ENCODE measurements around the gene TBPL2.
"Not testable (repeated sequence)": the region's sequence is repeated elsewhere in the genome, so short reads cannot be mapped to it uniquely, and the experiment has no call there.

Gene TBPL2

DNA sequence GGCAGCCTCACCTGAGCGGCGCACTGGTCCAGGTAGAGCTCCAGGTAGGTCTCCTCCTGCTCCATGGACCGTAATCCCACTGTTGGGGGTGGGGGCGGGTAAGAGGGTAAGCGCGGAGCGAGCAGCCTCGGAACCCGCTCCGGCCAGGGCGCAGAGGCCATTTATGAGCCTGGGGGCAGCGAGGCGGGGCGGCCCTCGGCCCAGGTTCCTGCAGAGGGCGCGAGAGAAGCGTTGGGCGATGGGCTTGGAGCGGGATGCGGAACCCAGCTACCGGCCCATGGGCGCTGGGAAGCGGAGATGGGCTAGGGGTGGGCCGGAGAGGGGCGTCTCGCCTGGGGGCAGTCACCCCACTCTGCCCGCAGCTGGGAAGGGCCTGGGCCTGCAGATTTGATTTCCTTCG lies at the start of gene TBPL2:
Gene TBPL2, minus strand, starts transcription at position 232 of the 400 bp plus-strand sequence. Its CDS starts 167 bp downstream, at position 65.
- DNase-seq = no peak

DNA sequence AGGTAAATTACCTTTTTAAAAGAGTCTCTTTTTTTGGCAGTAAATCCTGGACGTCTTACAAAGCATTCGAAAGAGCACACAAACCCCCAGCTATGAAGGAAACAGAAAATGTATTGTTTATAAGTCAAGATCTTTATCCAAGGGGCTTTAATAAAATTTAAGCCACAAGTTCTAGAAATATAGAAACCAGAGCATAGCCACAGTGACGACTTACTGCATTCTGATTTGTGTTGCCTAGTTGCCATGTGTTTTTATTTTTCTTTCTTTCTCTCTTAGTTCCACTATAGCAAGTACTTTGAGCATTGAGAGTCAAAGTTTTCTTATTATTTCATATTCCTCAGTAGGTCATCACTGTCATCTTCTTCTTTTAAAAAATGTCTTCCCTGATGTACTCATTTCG lies 47.8 kb upstream of the TBPL2 start:
- no peak for DNase-seq

DNA sequence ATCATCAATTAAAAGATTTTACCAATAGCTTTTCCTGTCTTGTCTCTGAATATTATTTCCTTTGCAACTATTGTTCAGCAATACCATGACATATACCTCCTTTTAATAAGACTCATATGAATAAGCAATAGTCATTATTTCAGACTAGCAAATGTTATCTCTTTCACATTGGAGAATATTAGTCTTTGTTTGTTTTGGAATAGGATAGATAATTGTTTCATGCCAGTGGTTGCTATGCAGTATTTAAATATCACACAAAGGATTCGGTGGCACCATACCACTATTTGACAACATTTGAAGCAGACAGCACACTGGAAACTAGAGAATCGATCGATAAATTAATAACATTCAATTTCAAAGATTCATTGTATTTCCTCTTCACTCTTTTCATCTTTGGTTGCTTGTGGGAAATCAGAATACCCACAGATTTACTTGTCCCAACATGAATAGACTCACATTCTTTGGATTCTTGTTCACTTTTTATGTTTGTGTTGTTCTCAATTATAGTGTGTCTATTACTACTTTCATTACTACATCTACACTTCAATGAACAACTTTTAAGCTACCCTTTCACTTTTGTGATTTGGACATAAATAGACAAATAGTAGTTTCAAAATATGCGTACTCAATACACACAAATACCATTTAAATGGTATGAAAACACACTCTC lies 42.7 kb upstream of the TBPL2 start:
- no peak for DNase-seq

DNA sequence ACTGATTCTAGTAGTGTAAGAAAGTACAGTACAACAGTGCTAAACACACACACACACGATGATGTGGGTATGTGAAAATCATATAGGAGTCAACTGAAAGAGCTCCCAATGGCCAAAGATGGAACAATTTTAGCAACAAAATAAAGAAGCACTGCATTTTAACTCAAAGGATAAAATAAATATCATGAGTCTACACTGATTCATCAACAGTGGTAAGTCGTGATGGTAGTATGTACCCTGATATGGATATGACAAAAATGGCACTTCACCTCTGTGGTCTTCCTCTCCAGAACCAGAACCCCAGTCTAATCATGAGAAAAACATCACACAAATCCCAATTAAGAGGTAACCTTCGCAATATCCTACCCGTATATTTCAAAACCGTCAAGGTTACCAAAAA lies 41.4 kb upstream of the TBPL2 start:
- DNase-seq = no peak

DNA sequence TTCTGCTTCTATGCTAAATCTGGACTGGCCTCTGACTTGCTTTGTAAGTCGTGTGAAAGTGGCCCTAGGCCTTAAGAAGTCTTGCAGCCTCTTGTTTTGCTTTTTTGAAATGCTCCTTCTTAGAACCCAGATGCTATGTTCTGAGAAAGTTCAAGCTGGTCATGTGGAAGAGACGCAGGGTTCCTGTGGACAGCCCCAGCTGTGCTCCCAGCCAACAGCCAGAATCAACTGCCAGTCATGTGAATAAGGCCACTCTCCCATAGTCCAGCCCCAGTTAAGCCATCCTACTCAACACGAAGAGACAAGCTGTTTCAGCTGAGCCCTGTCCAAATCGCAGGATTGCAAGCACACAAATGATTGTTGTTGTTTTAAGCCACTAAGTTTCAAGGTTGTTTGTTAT lies 37.3 kb upstream of the TBPL2 start:
- peak; percentile 5 for DNase-seq

DNA sequence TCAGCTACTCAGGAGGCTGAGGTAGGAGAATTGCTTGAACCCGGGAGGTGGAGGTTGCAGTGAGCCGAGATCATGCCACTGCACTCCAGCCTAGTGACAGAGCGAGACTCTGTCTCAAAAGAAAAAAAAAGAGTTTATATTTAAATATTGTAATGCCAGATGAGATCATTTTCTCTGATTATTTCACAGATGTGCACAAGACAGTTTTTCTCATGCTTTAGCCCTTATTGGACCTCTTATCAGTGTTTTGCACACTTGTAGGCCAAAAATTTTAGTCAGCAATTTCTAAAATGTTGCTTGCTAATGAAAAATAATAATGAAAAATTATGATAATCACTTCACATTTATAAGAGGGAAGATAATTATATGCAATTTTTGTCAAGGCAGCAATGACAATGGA lies 36.0 kb upstream of the TBPL2 start:
- not testable (repeated sequence) for DNase-seq

DNA sequence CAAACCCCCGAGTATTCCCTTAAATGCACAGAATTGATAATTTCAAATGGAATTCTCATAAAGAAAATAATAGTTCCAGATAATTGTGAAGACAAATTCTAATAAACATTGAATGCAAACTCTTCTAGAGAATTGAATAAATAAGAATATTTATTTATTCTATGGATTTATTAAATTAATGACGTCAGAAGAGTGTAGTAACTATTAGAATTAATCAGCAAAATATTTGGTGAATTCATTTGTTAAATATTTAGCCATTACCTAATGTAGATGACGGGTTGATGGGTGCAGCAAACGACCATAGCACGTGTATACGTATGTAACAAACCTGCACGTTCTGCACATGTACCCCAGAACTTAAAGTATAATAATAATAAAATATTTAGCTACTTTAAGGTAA lies 33.4 kb upstream of the TBPL2 start:
- DNase-seq = no peak

DNA sequence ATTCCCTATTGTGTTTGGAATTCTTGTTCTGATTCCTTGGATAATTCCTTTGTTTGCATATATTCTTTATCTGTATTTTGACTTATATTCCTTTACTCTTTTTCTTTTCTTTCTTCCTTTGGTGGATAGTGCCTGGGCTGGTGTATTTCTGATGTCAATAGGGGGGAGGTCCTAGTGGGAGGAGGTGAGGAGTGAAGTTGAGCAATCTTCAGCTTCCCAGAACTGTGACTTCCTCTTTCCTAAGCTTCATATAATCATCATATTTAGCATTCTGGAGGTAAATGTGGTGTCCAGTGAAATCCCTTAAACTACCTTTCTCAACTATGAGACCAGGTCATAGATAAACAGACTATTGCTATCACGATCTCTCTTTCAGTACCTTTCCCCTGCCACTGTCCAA lies 29.6 kb upstream of the TBPL2 start:
- DNase-seq = peak; percentile 80

DNA sequence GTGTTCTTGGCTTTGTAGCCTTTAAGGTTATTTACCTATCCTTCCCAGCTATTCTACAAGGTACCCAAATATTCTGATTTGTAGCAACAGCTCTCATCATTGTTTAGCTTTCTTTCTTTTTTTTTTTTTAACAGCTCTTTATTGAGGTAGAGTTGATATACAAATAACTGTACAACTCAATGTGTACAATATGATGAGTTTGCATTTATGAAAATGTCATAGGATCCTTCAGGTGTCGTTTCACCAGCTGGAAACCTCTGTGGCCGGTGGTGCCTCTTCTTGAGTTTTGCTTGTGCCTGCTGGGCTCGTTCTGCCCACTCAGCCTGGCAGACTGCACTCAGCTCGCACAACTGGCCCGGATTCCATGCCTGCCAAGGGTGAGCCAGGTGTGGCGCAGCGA lies 26.9 kb upstream of the TBPL2 start:
- no peak for DNase-seq

DNA sequence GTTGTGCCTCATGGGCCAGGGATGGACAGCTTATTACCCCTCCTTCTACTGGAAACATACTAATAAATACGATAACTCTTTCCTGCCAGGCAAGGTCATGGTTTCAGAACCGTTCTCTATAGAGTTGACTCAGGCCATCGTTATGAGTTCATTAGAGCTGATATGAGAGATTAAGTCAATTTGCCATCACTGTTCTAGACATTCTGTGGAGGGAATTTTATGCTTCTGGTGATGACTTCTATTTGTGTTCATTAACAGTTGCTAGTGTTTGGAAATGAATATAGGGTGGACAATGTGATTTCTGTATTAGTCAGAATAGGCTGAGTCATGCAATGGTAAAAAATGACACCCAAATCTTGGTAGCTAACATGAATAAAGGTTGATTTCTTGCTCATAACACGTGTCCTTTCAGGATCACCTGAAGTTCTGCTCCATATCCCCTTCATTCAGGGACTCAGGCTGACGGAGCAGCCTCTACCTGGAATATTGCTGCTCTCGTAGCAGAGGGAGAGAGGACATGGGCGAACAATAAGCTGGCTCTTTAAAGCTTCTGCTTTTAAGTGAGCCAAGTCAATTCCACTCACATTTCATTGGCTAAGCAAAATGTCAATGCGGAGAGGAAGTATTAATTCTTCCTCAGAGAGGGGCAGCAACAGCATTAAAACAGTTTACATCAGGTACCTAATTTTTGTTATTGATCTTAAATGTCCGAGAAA lies 18.5 kb upstream of the TBPL2 start:
- no peak for DNase-seq

DNA sequence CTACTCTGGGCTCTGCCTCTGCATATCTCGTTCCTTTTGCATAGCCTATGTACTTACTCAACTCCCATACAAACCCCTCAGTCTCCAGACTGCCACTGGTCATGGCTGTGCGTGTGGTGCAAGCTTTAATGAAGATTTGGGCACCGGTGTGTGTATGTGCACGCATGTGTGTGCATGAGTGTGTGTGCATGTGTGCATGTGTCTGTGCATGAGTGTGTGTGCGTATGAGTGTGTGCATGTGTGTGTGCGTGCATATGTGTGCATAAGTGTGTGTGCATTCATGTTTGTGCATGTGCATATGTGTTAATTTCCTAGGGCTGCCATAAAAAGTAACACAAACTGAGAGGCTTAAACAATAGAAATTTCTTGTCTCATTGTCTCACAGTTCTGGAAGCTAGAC lies 17.1 kb upstream of the TBPL2 start:
- DNase-seq = no peak

DNA sequence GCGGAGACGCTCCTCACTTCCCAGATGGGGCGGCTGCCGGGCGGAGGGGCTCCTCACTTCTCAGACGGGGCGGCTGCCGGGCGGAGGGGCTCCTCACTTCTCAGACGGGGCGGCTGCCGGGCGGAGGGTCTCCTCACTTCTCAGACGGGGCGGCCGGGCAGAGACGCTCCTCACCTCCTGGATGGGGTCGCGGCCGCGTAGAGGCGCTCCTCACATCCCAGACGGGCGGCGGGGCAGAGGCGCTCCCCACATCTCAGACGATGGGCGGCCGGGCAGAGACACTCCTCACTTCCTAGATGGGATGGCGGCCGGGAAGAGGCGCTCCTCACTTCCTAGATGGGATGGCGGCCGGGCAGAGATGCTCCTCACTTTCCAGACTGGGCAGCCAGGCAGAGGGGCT lies 16.0 kb upstream of the TBPL2 start:
- not testable (repeated sequence) for DNase-seq

DNA sequence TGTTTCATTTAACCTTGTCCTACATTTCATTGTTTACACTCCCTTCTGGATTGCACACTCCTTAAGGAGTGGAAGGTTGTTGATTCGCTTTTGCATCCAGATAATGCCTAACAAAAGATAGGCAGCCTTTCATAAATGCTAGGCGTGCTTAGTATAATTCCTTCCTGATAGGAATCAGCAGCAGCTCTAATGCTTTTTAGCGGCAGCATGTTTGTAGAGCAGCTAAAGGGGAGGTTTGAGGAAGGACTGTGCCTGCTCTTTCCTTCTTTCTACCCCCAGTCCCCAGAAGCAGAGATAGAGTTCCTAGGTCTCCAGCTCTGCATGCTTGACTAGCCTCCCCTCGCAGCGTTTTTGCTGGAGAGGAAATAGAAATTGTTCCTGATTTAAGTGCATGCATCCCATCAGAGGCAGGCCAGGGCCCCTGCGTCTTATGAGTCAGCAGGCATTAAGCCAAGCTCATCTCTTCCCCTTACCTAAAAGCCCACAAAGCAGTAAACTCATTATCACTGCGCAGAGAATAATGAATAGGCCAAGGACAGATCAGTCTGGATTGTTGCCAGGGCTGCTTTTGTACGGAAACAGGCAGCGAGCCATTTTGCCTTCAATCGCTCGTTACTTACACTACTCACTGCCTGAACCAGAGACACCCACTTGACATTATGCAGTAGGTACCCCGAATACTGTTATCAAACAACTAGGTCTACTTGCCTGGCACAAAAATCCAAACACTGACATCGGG lies 14.0 kb upstream of the TBPL2 start:
- DNase-seq = peak; percentile 73

DNA sequence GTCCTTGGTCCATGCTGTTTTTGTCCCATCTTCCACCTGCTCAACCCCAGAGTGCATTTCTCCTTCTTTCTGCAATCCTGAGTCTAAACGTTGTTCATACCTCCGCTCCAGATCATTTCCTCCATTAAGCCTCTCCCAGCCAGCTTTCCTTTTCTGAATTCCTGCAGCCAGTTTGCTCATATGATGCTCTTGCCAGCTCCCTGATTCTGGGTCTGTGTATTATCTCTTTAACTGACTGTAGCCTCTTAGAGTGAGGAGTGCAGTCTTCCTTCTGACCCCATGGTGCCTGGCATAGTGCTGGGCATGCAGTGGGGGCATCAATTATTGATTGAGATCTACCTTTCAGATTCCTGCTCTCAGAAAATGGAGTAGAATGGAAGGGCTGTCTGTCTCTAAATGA lies 11.5 kb upstream of the TBPL2 start:
- no peak for DNase-seq

DNA sequence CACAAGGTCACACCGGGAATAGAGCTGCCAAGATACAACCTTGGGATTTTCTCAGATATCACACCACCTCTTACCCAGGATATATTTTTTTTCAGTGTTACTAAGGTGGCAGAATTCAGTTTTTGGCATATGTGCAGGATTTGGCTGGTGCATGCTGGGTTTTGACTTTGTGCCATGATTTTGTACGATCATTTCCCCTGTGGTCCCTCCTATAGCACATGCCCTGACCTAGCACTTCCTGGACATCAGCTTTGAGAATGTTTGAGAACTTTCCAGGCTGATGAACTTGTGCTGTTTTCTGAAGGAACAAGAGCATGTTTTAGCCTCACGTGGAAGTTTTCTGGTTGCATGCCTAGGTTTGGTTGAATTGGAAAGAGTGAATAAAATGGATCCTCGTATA lies 11.0 kb upstream of the TBPL2 start:
- DNase-seq = no peak

DNA sequence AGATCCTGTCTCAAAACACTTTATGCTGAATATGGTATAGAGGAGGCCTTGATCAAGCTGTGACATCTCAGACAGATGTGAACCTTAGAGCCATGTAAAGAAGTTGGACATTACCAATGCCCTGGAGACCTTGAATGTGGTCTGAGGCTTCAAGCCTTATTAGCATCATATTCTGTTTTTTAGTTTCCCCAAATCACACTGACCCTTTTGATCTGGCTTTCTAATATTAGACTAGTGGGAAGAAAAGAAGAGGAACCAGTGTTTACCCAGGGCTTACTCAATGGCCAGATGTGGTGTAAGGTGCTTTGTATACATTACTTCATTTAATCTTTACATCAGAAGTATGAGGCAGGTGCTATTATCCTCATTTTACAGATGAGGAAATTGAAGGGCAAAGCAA lies 10.6 kb upstream of the TBPL2 start:
- no peak for DNase-seq

DNA sequence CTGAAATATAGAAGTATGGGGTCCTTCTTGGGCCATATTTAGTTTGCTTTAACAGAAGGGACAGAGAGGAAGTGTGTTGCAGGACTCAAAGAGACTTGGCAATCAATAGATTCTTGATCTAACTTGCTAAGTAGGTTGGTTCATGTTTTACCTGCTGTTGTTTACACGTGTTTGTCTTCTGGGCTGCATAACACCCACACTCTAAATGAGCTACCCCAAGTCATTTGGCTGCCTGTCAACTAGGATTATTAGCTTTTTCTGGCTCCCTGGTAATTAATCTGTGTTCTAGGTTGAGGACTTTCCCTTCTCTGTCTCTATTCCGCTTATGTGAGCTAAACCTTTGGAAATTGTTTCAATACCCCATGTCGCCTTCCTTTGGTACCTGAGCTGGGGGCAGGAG lies 10.1 kb upstream of the TBPL2 start:
- DNase-seq = no peak

DNA sequence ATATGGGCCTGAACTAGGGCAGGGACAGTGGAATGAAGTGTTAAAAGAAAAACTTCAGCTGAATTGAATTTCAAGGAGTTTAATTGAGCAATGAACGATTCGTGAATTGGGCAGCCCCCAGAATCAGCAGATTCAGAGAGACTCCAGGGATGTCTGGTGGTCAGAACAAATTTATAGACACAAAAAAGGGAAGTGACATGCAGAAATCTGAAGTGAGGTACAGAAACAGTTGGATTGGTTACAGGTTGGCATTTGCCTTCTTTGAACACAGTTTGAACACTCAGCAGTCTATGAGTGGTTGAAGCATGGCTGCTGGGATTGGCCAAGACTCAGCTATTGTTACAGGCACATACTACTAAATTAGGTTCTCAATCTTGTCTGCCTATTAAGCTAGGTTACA lies 9.7 kb upstream of the TBPL2 start:
- DNase-seq = peak; percentile 31

DNA sequence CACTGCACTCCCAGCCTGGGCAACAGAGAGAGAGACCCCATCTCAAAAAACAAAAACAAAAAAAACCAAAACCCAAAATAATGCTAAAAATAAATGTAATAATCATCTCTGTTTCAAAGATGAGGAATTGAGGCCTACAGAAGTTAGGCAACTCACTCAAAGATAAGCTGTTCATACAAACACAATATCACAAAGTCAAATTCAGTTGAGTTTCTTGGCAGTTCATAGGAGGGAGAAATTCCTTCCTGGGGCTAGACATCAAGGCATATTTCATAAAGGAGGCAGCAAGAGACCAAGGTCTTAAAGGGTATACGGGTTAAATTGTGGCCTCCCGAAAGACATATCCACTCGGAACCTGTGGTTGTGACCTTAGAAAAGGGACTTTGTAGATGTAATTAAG lies 8.7 kb upstream of the TBPL2 start:
- no peak for DNase-seq

DNA sequence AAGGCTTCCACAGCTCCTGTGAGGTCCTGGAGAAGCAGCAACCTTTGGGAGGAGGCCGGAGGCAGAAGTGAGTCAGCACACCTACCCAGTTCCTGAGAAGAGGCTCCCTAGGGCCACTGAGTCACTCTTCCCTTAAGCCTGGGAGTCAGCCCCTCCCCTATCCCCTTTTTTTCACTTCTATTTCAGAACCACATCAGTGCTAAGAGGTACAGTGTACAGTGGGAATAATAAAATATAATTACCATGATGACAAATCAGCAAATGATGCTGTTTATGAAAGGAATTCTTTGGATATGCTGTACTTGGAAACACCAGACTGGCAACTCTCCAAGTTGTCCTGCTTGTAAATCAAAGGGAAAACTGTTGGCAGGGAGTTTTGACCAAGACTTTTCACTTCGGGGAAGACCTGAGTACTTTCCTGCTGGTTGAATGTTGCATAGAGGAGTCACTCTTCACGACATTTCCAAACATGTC lies 7.8 kb upstream of the TBPL2 start:
- DNase-seq = no peak

DNA sequence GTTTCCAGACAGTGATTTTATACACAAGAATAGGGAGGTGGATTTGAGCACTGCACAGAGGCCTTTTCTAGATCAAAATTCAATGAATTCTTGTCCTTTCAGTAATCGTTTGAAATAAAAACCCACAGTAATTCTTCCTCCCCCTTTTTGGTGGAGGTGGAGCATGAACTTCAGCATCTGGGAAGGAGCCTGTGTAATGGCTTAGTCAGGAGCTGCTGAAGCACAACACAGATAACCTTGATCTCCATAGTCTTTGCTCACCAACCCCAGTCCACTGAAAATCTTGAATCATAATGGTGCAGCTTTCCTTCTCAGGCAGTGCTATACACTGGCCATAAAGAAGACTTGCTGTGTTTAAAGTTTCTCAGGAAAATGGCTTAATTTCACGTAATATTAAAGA lies 6.4 kb upstream of the TBPL2 start:
- no peak for DNase-seq

DNA sequence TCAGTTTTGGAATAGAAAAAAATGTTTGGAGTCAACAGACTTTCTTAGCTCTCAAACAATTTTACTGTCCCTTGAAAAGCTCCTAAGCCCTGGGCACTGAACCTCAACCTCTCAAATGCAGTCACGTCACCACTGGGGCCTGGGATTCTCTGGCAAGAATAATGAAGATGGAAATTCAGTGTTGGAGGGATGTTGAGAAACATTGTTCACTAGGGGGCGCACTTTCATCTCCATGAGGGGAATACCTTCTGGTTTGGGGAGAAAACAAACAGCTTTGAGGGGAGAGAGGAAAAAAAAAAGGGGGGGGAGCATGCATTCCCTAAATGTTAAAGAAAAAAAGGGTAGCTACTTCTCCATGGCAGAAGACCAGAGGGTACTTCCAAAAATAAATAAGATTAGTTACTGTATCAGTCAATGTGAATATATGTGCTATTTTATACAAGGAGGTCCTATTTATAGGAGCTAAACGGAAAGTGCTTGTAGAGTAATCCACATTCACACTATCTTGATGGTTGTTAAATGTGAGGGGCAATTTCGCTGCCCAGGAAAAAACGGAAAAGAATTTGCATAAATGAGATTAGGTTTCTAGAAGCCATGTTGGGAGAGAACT lies 5.8 kb upstream of the TBPL2 start:
- peak; percentile 77 for DNase-seq

DNA sequence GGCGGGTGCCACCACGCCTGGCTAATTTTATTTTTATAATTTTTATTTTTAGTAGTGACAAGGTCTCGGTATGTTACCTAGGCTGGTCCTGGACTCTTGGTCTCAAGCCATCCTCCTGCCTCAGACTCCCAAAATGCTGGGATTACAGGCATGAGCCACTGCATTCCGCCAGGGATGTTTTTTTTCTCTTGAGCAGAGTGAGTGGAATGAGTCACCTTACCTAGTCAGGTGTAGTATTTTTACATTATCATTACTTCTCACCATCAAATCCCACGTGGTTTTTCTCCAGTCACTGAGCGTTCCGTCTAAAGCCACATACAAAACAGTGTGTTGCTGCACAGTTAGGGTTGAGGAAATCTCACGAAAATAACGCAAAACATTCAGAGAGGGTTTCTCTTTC lies 870 bp upstream of the TBPL2 start:
- no peak for DNase-seq

Data from OCI-M1 (cell line).